ENCODE results near the gene GNLY.
"Not testable (repeated sequence)": the region's sequence is repeated elsewhere in the genome, so short reads cannot be mapped to it uniquely, and the experiment has no call there.

The GNLY gene

DNA sequence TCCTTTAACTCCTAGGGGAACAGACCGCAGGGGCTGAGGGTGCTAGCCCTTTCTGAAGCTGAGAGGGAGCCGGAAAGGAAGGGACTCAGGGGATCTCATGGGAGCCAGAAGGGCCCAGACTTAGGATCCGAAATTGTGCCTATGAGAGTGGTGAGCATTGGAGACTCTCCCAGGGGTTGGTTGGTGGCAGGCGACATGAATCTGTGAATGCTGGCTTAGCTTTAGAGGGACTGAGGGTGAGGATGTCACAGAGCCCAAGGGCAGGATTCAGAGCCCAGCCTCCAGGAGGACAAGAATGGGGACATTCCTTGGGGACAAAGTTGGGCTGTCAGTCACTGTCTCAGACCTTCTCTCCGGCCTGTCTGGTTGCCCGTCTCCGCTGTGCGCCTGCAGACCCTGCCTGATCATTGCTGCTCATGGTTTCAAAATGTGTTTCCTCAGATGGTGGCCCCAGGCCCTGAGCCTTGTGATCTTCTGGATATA is 17.5 kb downstream of the GNLY start:
- no peak for DNase-seq

DNA sequence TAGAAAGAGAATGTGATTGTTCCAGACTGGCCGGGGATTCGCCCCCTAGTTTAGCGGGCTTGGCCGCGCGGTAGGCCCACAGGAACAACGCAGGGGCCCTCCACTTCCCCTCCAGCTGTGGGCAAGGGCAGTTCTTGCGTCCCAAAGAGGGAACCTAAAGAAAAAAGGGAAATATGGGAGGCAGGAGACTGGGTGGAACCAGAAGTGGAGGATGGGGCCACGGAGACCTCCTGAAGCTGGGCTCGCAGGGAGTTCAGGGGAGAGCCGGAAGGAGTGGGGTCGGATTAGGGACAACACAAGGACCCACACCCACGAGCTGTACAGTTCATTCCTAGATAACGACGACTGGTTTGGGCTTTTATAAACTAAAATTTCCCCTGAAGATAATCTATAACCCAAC is 18.2 kb downstream of the GNLY start:
- DNase-seq = no peak

DNA sequence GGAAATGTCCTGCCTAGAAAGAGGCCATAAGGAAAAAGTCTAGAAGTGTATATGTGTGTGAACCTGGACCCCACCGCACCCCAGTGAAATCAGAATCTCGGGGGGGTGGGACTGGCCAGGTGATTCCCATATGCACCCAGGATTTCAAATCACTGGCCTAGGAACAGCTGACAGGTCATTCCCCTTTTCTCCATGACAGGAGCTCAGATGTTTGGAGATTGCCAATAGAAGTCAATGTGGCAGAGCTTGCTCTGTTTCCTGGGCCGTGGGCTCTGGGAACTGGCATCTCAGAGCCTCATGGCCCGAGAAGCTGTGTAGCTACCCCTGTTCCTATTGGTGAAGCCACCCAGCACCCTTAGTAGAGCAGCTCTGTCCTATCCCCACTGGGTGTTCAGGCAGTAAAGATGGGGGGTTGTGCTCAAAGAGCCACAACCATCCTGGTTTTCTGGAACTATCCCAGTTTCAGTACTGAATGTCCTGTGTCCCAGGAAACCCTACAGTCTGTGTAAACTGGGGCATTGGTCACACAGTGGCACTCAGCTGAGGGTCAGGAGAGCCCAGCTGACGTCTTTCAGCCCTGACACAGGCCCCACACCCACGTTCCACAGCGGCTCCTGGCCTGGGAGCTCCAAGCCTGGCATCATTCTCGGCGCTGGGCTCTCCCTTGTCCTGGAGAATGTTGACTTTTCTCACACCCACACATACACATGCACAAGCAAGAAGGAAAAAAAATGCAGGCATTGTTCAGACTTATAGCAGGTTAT is 18.9 kb downstream of the GNLY start:
- DNase-seq = no peak

DNA sequence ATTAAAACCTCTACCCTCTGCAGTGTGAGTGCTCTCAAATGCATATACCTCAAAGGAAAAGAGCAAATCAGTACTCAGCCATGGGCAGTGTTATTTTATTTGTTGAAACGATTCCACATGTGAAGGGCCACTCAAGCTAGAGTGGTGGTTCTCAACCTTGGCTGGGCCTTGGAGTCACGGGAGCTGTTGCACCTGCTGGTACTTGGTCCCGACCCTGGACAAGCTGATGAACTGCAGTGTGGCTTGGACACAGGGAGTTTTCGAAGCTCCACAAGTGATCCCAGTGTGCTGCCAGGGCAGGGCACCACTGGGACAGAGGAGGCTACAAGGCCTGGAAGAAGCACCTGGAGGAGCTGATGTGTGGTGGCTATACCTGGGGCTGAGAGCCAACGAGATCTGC is 19.7 kb downstream of the GNLY start:
- DNase-seq = no peak

DNA sequence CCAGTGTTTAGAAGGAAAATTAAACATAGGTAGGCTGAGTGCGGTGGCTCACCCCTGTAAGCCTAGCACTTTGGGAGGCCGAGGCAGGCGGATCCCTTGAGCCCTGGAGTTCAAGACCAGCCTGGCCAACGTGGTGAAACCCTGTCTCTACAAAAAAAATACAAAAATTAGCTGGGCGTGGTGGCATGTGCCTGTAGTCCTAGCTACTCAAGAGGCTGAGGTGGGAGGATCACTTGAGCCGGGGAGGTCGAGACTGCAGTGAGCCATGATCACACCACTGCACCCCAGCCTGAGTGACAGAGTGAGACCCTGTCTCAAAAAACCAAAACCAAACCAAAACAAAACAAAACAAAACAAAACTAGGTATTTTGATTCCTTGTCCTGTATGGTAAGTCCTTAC is 20.3 kb downstream of the GNLY start:
- not testable (repeated sequence) for DNase-seq

DNA sequence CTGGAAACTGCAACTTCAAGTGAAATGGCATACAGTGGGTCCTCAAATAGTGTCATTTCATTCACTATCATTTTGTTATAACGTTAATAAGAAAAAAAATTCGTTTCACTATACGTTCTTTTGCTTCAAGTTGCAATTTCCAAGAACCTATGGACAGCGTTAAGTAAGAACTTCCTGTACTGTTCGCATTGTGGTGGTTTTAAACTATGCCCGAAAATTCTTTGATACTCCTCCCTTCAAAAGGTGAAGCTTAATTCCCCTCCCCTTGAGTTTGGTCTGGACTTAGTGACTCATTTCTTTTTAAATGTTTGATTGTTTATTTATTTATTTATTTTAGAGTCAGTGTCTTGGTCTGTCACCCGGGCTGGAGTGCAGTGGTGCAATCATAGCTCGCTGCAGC is 20.7 kb downstream of the GNLY start:
- DNase-seq = no peak

DNA sequence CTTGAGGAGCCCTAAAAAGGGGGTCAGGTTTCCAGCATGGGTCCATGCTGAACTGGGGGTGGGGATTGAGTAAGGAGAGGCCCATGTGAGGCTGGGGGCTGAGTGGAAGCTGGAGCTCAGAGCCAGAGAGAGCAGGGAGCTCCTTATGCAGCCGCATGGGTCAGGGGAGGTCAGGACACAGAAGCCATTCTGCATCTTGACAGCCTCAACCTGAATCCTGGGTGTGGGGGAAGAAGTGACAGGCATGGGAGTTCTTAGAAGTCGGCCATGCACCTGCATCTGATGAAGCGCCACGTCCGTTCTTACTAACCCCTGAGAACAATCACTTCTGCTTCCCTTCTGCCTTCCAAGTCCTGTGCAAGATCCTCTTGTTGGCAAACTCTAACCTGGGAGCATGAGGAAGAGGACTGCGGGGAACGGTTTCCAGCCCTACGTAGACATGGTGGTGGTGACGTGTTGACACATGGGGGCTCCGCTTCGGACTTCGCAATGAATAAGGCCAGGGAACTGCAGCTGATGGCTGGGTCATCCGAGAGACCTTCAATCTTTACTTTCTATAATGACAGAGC is 22.3 kb downstream of the GNLY start:
- DNase-seq = no peak

DNA sequence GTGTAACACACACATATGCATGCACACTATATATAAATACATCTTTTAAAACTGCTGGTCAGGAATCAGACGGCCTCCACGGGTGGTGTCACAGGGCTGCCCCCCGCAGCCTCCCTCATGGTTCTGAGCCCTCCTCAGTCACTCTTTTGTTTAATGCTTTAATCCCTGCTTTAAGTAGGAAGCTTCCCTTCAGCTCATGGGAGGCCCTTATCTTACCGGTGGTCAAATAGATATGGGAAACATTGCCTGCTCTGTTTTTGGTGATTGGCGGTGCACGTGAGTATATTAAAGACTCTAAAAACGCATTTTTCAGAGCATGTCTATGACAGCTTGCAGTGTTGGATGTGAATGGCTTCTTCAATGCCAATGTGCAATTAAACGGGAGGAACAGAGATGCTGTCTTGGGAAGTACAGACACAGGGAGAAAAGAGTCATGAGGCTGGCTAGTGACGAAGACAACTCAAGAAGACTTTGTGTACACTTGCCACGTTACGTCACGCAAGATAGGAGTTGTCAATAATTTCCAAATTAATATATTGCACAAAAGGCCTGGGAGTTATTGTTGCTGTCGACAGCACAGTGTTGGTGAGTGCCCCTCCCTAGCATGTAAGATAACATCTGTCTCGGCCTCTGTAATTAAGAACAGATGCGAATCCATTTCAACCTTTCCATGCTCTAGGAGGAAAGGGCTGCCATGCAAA is 23.3 kb downstream of the GNLY start:
- no peak for DNase-seq

DNA sequence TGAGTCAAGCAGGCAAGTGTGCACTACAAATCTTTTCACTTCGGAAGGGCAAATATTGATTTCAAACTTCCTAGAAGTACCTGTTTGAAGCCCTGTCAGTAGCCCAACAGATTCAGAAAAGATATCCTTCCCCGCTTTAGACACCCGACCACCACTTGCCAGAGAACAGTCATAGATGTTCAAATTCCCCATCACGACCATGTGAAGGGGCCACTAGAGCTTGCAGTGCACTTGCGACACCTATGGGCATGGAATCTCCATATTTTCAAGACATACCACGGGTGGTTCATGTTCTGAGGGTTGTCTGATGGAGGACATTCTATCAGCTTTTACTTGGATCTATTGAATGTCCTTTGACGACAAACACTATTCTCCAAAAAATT is 23.8 kb downstream of the GNLY start:
- DNase-seq = no peak

DNA sequence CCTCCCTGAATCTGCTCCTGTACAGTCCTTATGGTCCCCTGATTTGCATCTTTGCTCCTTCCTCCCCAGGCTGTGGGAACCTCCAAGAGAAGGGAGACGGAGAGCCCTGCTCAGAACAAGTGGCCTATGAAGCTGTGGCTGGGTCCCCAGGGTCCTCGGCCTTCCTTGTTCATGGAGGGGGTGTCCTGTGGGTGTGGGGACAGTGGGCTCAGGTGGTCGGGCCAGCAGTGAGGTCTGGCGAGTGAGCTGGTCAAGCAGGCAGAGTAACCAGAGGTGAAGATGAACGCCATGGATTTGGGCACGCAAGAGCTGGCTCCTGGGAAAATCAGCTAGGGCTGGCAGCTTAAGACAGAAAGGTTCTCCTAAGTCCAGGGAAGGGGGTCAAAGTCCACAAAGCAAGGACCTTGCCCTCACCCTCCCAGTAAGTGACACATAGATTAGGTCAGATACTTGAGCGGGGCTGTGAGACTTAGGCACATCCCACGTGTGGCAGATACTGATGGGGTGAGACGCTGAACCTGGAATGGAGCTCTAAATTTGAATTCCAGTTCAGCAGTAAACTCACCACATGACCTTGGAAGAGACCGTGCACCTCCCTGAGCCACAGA is 24.8 kb downstream of the GNLY start:
- no peak for DNase-seq

DNA sequence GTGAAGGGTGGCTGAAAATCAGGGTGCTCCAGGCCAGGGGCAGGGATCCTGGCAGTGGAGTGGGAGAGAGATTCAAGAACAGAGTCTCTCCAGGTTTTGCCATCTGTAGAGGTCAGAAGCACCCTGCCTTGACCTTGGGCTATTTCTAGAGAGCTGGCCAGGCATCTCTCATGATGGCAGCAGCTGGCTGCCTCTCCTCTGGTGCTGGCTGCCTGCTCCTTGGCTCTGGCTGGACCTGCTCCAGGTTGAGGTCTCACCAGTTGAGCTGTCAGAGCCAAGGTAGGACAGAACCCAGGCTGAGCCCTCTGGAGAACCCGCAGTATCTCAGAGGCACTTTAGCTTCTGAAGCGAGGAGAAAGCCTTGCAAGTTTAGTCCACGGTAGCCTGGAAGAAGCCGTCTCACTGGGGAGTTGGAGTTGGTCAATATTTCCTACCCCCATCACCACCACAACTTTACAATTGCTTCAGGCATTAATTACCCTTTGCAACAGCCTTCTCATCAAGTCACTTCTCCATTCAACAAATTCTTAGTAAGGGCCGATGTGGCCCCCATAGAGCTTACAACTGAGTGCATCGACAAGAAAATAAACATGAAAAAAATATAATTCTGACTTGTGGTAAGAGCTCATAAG is 25.6 kb downstream of the GNLY start:
- no peak for DNase-seq

DNA sequence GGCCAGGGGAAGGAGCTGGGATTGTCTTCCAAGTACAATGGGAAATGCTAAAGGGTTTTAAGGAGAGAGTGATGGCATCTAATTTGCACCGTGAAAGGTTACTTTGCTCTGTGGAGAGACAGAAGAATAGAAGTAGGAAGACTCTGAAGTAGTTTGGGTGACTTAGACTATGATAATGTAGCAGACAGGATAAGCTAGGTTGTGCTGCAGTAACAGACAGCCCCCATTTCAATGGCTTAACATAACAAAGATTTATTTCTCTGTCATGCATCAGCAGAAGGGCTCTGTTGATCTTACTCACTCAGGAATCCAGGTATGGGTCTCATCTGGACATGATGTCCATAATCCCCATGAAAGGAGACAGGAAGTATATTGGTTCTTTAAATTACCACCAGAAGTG is 26.4 kb downstream of the GNLY start:
- DNase-seq = no peak

DNA sequence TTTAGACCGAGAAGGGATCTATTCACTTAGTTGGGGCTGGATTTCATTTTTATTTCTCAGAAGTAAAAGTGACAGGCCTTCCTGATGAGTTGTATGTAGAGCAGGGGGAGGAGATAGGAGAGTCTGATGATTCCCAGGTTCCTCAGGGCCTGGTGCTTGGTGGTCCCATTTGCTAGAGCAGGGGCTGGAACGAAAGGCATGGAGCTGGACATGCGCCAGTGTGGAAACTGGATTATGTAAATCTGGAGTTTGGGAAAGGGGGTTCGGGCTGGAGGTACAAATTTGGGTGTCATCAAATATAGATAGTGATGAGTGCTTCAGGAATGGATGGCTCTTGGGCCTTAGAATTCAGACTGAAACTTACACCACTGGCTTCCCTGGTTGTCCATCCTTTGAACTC is 27.5 kb downstream of the GNLY start:
- DNase-seq = no peak

DNA sequence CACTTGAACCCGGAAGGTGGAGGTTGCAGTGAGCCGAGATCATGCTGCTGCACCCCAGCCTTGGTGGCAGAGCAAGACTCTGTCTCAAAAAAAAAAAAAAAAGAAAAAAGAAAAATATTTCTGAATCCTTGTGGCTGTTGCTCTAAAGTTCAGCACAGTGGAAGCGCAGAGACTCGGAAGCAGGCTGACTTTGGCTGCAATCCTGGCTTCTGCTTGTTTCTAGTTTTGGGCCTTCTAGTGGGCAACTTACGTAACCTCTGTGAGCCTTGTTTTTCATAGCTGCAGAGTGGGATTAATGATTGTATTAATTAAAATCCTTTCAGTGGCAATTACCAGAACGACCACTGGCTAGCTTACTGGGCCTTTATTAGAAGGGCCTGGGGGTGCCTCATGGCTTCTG is 28.4 kb downstream of the GNLY start:
- no peak for DNase-seq

DNA sequence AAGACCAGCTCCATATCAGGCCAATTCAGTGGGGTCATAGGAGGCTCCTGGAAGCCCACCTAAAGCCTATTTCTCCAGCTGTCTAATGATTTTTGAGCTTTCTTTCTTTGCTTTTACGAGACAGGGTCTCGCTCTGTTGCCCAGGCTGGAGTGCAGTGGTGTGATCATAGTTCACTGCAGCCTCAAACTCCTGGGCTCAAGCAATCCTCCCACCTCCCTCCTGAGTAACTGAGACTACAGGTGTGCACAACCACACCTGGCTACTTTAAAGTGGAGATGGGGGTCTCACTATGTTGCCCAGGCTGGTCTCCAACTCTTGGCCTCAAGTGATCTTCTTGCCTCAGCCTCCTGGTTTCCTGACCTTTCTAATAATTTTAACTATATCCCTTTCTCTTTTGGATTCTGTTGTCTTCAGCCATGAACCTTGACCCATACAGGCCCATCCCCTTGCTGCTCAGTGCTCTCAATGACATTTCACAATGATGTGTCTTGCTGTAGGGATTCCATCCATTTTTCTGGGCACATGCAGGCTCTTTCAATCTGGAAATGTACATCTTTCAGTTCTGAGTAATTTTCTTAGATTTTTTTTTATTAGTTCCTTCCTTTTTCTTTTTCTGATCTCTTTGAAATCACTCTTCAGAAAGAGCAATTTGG is 29.7 kb downstream of the GNLY start:
- no peak for DNase-seq

DNA sequence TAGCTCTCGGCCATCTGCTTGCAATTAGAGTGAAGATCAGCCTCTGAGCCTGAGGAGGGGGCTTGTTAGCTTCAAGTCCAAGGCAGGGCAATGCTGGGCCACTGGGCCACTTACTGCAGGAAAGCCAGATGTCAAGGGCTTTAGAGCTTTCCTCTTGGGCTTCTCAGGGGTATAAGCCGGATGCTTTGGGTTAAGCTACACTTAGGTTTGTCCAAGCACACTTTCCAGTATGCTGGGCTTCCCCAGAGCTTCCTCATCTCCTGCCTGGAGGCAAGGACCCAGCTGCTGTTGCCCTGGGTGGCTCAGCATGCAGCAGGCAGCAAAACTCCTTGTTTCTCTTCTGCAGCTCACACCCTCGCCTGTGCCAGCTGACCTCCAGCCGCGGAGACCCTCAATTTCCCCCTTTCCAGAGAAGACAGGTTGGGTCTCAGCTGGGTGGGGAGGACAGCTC is 30.6 kb downstream of the GNLY start:
- no peak for DNase-seq

DNA sequence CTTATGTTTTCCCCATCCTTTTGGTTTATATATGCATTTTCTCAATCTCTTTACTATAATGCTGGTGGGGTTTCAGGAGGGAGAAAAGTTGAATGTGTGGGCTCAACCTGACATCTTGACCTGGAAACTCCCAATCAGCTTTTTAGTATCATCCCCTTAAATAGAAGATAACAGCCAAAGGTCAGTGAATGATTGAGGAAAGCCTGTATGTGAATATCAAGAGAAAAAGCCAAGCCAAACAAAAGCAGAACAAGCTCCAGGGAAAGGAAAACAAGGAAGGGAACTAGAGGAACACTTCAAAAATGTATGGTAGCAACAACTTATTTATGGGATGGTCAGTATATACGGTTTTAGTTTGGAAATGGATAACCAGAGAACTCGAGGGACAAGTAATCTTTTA is 31.3 kb downstream of the GNLY start:
- DNase-seq = no peak

DNA sequence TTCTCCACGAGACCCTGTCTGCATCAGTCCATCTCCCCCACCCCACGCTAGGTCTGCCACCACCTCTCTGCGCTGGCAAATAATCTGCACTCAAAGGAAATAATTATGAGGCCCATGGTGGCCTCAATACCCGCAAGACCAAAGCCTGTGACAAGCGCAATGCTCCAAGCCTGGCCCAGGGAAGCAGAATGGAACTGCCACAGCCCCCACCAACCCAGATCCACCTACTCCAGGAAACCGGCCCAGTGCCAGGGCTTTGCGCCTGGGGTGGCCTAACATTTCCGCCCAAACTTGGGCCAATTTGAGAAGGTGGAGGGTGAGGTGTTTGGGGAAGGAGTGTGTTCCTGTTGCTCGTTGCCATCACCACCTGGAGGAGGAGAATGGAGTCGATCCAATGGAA is 33.6 kb downstream of the GNLY start:
- no peak for DNase-seq

DNA sequence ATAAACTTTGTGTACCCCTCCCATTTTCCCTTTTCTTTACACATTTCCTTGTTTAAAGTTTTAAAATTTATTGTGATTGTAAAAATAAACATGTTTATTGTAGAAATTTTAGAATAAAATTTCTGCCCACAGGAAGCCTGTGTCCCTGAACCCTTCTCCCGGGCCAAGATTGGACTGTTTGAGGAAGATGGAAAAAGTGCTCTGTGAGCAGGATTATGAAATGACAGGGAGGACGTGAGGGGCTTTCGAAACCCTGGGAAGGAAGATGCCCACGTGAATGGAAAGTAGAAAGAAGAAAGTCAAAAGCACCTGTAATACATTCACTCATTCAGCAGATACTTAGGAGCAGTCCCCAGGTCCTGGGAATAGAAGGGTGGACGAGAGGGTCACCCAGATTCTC is 34.2 kb downstream of the GNLY start:
- DNase-seq = no peak

DNA sequence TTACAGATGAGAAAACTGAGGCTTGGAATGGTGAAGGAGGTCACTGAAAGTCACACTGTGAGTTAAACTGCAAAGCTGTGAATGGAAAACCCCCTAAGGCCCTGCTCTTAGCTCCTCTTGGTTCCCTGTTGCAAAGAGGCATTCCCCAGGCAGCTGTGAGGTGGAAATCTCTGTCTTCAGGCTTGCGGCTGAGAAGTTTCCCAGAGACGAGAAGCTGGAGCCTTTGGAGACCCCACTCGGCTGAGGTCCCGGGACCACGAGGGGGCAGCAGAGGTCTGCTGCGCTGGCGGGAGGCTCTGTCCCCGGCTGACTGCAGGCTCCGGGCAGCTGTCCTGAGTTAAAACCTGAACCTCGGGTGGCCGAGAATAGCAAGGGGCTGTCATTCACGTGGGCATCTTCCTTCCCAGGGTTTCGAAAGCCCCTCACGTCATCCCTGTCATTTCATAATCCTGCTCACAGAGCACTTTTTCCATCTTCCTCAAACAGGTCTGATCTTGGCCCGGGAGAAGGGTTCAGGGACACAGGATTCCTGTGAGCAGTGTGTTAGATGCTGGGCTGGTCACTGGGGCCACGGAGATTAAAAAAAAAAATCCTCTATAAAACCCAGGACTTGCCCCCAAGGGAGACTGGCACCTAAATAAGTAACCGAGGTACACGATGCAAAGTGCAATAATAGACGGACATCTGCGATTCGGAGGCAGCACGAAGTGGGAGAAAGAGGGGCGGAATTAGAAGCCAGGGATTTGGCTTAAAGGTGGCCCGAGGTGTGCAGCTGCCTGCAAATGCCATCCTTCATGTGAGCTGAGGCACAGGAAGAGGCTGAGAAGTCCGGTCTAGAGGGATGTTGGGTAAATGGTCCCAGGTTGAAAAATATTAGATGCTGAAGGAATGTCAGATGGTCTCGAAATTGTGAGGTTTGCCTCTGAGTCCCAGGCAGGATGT is 35.0 kb downstream of the GNLY start:
- DNase-seq = peak; percentile 54

DNA sequence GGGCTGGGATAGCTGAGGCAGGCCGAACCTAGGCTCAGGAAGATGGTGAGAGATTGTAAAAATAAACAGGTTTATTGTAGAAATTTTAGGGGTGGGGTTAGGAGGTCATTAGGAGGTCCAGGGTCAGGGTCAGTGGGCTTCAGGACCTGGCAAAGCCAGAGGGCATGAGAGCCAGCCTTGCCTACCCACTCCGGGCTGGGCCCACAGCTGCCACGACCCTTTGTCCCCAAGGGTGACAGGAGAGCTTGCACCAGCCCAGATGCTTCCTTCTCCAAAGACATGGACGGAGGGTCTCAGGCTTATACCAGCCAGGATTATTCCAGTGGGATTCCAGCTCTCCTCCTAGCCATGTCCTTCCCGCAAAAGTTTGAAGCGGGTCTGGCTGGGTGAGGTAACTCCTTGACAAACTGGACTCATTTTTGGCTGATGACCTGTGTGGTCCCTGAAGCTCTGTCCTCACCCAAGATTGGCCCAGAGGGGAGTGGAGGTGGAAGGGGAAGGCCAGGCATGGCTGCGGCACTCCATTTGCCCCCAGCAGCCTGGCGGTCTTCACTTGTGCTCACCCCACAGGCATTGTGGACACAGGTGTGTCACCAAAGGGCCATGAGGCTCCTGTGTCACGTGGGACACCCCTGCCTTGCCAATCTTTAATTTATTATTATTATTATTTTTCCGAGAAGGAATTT is 35.8 kb downstream of the GNLY start:
- DNase-seq = no peak
